Activated T-cell treated with anti-CD3 and anti-CD28 coated beads for 24 hours (primary cell): ENCODE data around the gene TJAP1.
"Not testable (repeated sequence)": the region's sequence is repeated elsewhere in the genome, so short reads cannot be mapped to it uniquely, and the experiment has no call there.

Experiments
- DNase-seq: peaks from one replicate; pipeline ENCODE4 v3.0.0-alpha.2; 2020; ENCODE audit warnings: low read depth

Gene TJAP1

GRCh38 chr6:43488667-43489276 lies 11.4 kb downstream of the TJAP1 start:
- no peak for DNase-seq

- no peak for DNase-seq
Measured at GRCh38 chr6:43489277-43490072, 12.1 kb downstream of the TJAP1 start.

GRCh38 chr6:43490523-43490939 lies 13.2 kb downstream of the TJAP1 start:
- no peak for DNase-seq

- no peak for DNase-seq
Measured at GRCh38 chr6:43491750-43492661, 14.6 kb downstream of the TJAP1 start.

GRCh38 chr6:43492673-43493072 lies 15.3 kb downstream of the TJAP1 start:
- no peak for DNase-seq

GRCh38 chr6:43493230-43493629 lies 15.9 kb downstream of the TJAP1 start:
- no peak for DNase-seq

GRCh38 chr6:43493833-43494232 lies 16.5 kb downstream of the TJAP1 start:
- DNase-seq: no peak

GRCh38 chr6:43494321-43494720 lies 17.0 kb downstream of the TJAP1 start:
- DNase-seq: no peak

GRCh38 chr6:43494766-43495165 lies 17.4 kb downstream of the TJAP1 start:
- DNase-seq: no peak

GRCh38 chr6:43495409-43495941 lies 18.1 kb downstream of the TJAP1 start:
- no peak for DNase-seq

- no peak for DNase-seq
Measured at GRCh38 chr6:43496370-43497128, 19.2 kb downstream of the TJAP1 start.

- DNase-seq: no peak
Measured at GRCh38 chr6:43497129-43497396, 19.7 kb downstream of the TJAP1 start.

GRCh38 chr6:43497689-43498088 lies 20.3 kb downstream of the TJAP1 start:
- no peak for DNase-seq

GRCh38 chr6:43498291-43498690 lies 20.9 kb downstream of the TJAP1 start:
- DNase-seq: not testable (repeated sequence)

- no peak for DNase-seq
Measured at GRCh38 chr6:43499028-43499815, 21.9 kb downstream of the TJAP1 start.

- DNase-seq: no peak
Measured at GRCh38 chr6:43500921-43501320, 23.6 kb downstream of the TJAP1 start.

- no peak for DNase-seq
Measured at GRCh38 chr6:43502666-43503065, 25.3 kb downstream of the TJAP1 start.

- no peak for DNase-seq
Measured at GRCh38 chr6:43503443-43503842, 26.1 kb downstream of the TJAP1 start.

GRCh38 chr6:43504756-43505593 lies 27.6 kb downstream of the TJAP1 start:
- no peak for DNase-seq

- DNase-seq: no peak
Measured at GRCh38 chr6:43505718-43506117, 28.3 kb downstream of the TJAP1 start.
